Trophoblast cell (in vitro differentiated cells and primary cell): ENCODE results near the gene ADAMTS18.

Source experiments
- DNase-seq, 2 donors: peaks; one replicate each; pipeline ENCODE4 v3.0.0-alpha.2; 2016
- H2AFZ ChIP-seq: 2 replicates; pipeline ENCODE4 v1.6.1; 2013; ENCODE audit warnings: low read length, moderate library complexity, mild to moderate bottlenecking; ENCODE audit not compliant: insufficient read depth, poor library complexity
- H2AK5ac ChIP-seq: 2 replicates; pipeline ENCODE4 v1.6.1; 2013; ENCODE audit warnings: mild to moderate bottlenecking, low read length
- H2BK120ac ChIP-seq: 2 replicates; pipeline ENCODE4 v1.6.1; 2013; ENCODE audit warnings: low read length, mild to moderate bottlenecking, moderate library complexity; ENCODE audit not compliant: insufficient read depth, poor library complexity
- H2BK12ac ChIP-seq: 2 replicates; pipeline ENCODE4 v1.6.1; 2013; ENCODE audit warnings: mild to moderate bottlenecking, low read length, moderate library complexity
- H2BK5ac ChIP-seq: 2 replicates; pipeline ENCODE4 v1.6.1; 2013; ENCODE audit warnings: low read length, low read depth, moderate library complexity, mild to moderate bottlenecking; ENCODE audit not compliant: poor library complexity
- H3K14ac ChIP-seq: 2 replicates; pipeline ENCODE4 v1.6.1; 2013; ENCODE audit warnings: mild to moderate bottlenecking, low read length
- H3K18ac ChIP-seq: 2 replicates; pipeline ENCODE4 v1.6.1; 2013; ENCODE audit warnings: mild to moderate bottlenecking, low read length
- H3K23ac ChIP-seq: 2 replicates; pipeline ENCODE4 v1.6.1; 2013; ENCODE audit warnings: low read length
- H3K27ac ChIP-seq: 2 replicates; pipeline ENCODE4 v1.5.1; 2013; ENCODE audit warnings: low read depth, mild to moderate bottlenecking, inconsistent platforms, low read length, moderate library complexity
- H3K27me3 ChIP-seq: 2 replicates; pipeline ENCODE4 v1.6.1; 2013; ENCODE audit warnings: inconsistent platforms, mild to moderate bottlenecking, low read length, moderate library complexity; ENCODE audit not compliant: insufficient read depth
- H3K36me3 ChIP-seq, 2 experiments: 1 replicate in 1 of 2; 2 replicates in 1 of 2; pipeline ENCODE4 v1.6.1; 2013; ENCODE audit warnings: low read length in 2 of 2, mild to moderate bottlenecking in 2 of 2, moderate library complexity in 1 of 2; ENCODE audit not compliant: insufficient read depth in 2 of 2, control insufficient read depth in 1 of 2
- H3K4ac ChIP-seq: 2 replicates; pipeline ENCODE4 v1.6.1; 2013; ENCODE audit warnings: low read depth, mild to moderate bottlenecking, low read length, moderate library complexity
- H3K4me1 ChIP-seq, 2 experiments: 1 replicate in 1 of 2; 2 replicates in 1 of 2; pipeline ENCODE4 v1.6.1; 2013; ENCODE audit warnings: low read length in 2 of 2, mild to moderate bottlenecking in 2 of 2, moderate library complexity in 1 of 2; ENCODE audit not compliant: insufficient read depth in 2 of 2, control insufficient read depth in 1 of 2
- H3K4me2 ChIP-seq: 2 replicates; pipeline ENCODE4 v1.6.1; 2013; ENCODE audit warnings: inconsistent platforms, mild to moderate bottlenecking, low read length, moderate library complexity
- H3K4me3 ChIP-seq: 2 replicates; pipeline ENCODE4 v1.5.1; 2013; ENCODE audit warnings: mild to moderate bottlenecking, low read depth, low read length, inconsistent platforms
- H3K79me1 ChIP-seq: one replicate; pipeline ENCODE4 v1.6.1; 2013; ENCODE audit warnings: low read length
- H3K79me2 ChIP-seq: 2 replicates; pipeline ENCODE4 v1.6.1; 2013; ENCODE audit warnings: low read length, mild to moderate bottlenecking; ENCODE audit not compliant: control insufficient read depth, insufficient read depth, poor library complexity
- H3K9ac ChIP-seq: 2 replicates; pipeline ENCODE4 v1.6.1; 2013; ENCODE audit warnings: mild to moderate bottlenecking, low read length
- H3K9me3 ChIP-seq: 2 replicates; pipeline ENCODE4 v1.6.1; 2013; ENCODE audit warnings: low read depth, mild to moderate bottlenecking, control low read depth, inconsistent platforms, low read length; ENCODE audit not compliant: insufficient read depth
- H4K12ac ChIP-seq: 2 replicates; pipeline ENCODE4 v1.6.1; 2013; ENCODE audit warnings: low read depth, mild to moderate bottlenecking, low read length, moderate library complexity
- H4K8ac ChIP-seq: 2 replicates; pipeline ENCODE4 v1.6.1; 2013; ENCODE audit warnings: low read depth, mild to moderate bottlenecking, low read length, moderate library complexity
- H4K91ac ChIP-seq: one replicate; pipeline ENCODE4 v1.6.1; 2013; ENCODE audit warnings: low read depth, mild to moderate bottlenecking, low read length, moderate library complexity
- WGBS: extraction: QIAGEN DNeasy Blood & Tissue Kit; methylation state at CpG from one replicate; pipeline ENCODE4 v1.1.7; 2013; ENCODE audit warnings: missing lambda C conversion rate; ENCODE audit not compliant: insufficient read length, insufficient coverage; ENCODE audit errors: extremely low coverage; 5-methylcytosine and 5-hydroxymethylcytosine counted together

ADAMTS18 gene

GRCh38 chr16:77327717-77328116 is 107.1 kb downstream of the ADAMTS18 start:
- Histone ChIP-seq H3K36me3 (peaks cover 2 to 23% of the 10 kb centered on the region in 2 experiments), H3K4me3 (no peak overlapping the region), H3K9me3 (no peaks in the 10 kb centered on the region), H3K9ac (no peak overlapping the region), H3K27ac (no peak overlapping the region), H3K27me3 (no peaks in the 10 kb centered on the region), H4K91ac (no peak overlapping the region), H2BK5ac (no peak overlapping the region), H4K12ac (no peak overlapping the region), H3K79me2 (no peaks in the 10 kb centered on the region), H2AFZ (no peak overlapping the region), H3K23ac (no peak overlapping the region), H3K14ac (no peak overlapping the region), H2BK120ac (no peak overlapping the region), H3K4me2 (no peak overlapping the region), H2BK12ac (no peak overlapping the region), H3K18ac (no peak overlapping the region), H3K4ac (no peak overlapping the region), H3K4me1 (peaks cover under 1 to 7% of the 10 kb centered on the region in 2 experiments), H3K79me1 (no peaks in the 10 kb centered on the region), H4K8ac (no peak overlapping the region), H2AK5ac (no peak overlapping the region)
- DNase-seq: no peak
- WGBS: no CpG with 5 or more reads among the region's 2 CpGs

GRCh38 chr16:77324729-77325128 is 110.1 kb downstream of the ADAMTS18 start:
- no peak overlapping the region for H2AFZ ChIP-seq
- no peaks in the 10 kb centered on the region for H3K27me3 ChIP-seq
- no peak overlapping the region for H4K12ac ChIP-seq
- H3K9me3 ChIP-seq: no peaks in the 10 kb centered on the region
- no peak overlapping the region for H3K4ac ChIP-seq
- H3K79me1 ChIP-seq: no peaks in the 10 kb centered on the region
- no peak overlapping the region for H2AK5ac ChIP-seq
- no peak overlapping the region for H3K18ac ChIP-seq
- H3K14ac ChIP-seq: no peak overlapping the region
- H3K79me2 ChIP-seq: no peaks in the 10 kb centered on the region
- no peaks in the 10 kb centered on the region for H3K4me1 ChIP-seq
- no peak overlapping the region for H2BK5ac ChIP-seq
- DNase-seq: no peak
- H3K4me3 ChIP-seq: no peak overlapping the region
- peaks cover 2 to 22% of the 10 kb centered on the region in 2 experiments for H3K36me3 ChIP-seq
- H3K23ac ChIP-seq: no peak overlapping the region
- no peak overlapping the region for H3K9ac ChIP-seq
- no peak overlapping the region for H3K4me2 ChIP-seq
- no peak overlapping the region for H3K27ac ChIP-seq
- no CpG with 5 or more reads among the region's 3 CpGs for whole genome bisulfite sequencing
- H4K8ac ChIP-seq: no peak overlapping the region
- H2BK120ac ChIP-seq: no peak overlapping the region
- no peak overlapping the region for H2BK12ac ChIP-seq
- H4K91ac ChIP-seq: no peak overlapping the region

GRCh38 chr16:77323695-77324094 is 111.1 kb downstream of the ADAMTS18 start:
- Histone ChIP-seq H2AFZ (no peak overlapping the region), H2BK5ac (no peak overlapping the region), H3K4me3 (no peak overlapping the region), H4K12ac (no peak overlapping the region), H4K8ac (no peak overlapping the region), H3K4me2 (no peak overlapping the region), H3K9me3 (no peaks in the 10 kb centered on the region), H3K14ac (no peak overlapping the region), H2BK120ac (no peak overlapping the region), H3K27me3 (no peaks in the 10 kb centered on the region), H3K36me3 (peaks cover 7 to 26% of the 10 kb centered on the region in 2 experiments), H4K91ac (no peak overlapping the region), H2BK12ac (no peak overlapping the region), H3K79me2 (no peaks in the 10 kb centered on the region), H3K4ac (no peak overlapping the region), H3K79me1 (no peaks in the 10 kb centered on the region), H3K23ac (no peak overlapping the region), H3K18ac (no peak overlapping the region), H3K27ac (no peak overlapping the region), H2AK5ac (no peak overlapping the region), H3K9ac (no peak overlapping the region), H3K4me1 (no peaks in the 10 kb centered on the region)
- DNase-seq: no peak
- no CpG with 5 or more reads among the region's 2 CpGs for WGBS

- Histone ChIP-seq H3K4me3 (no peak overlapping the region), H3K27me3 (no peaks in the 10 kb centered on the region)
- no CpG with 5 or more reads among the region's 2 CpGs for WGBS
Observed at GRCh38 chr16:77322757-77323156, 112.1 kb downstream of the ADAMTS18 start.

More at GRCh38 chr16:77322757-77323156, 112.1 kb downstream of the ADAMTS18 start:
- Histone ChIP-seq H3K36me3 (peaks cover 7 to 30% of the 10 kb centered on the region in 2 experiments), H3K14ac (no peak overlapping the region), H4K91ac (no peak overlapping the region), H3K9me3 (no peaks in the 10 kb centered on the region), H2AFZ (no peak overlapping the region), H4K12ac (no peak overlapping the region), H3K4ac (no peak overlapping the region), H2BK5ac (no peak overlapping the region), H4K8ac (no peak overlapping the region), H3K79me2 (no peaks in the 10 kb centered on the region), H2BK12ac (no peak overlapping the region), H3K23ac (no peak overlapping the region), H2BK120ac (no peak overlapping the region), H3K27ac (no peak overlapping the region), H2AK5ac (no peak overlapping the region), H3K9ac (no peak overlapping the region), H3K4me2 (no peak overlapping the region), H3K79me1 (no peaks in the 10 kb centered on the region), H3K18ac (no peak overlapping the region), H3K4me1 (no peaks in the 10 kb centered on the region)
- DNase-seq: no peak
